Measurements from ENCODE around the gene KIF21A. TPM values are rescaled to one million over a fixed set of nuclear protein-coding genes. Genes with fewer than 3 reads are reported as not detected.

KIF21A gene
- total RNA-seq, 1 donor from 2014 or later: 3.9 TPM

GRCh38 chr12:39402922-39403321 is 40.0 kb downstream of the KIF21A start:
- no peak overlapping the region for H3K27ac Mint-ChIP-seq (ENCODE audit: unreplicated experiment)
- H3K4me3 Mint-ChIP-seq (ENCODE audit: unreplicated experiment): no peak overlapping the region
- H3K9me3 Mint-ChIP-seq (ENCODE audit: unreplicated experiment): no peaks in the 10 kb centered on the region
- TF ChIP-seq CTCF (IDR thresholded peaks at IDR 0.05): no peak
- no peaks in the 10 kb centered on the region for H3K4me1 Mint-ChIP-seq (ENCODE audit: unreplicated experiment)
- DNase-seq (ENCODE audit: extremely low spot score, unreplicated experiment): no peak
- no peaks in the 10 kb centered on the region for H3K36me3 Mint-ChIP-seq (ENCODE audit: unreplicated experiment)
- H3K27me3 Mint-ChIP-seq (ENCODE audit: unreplicated experiment): no peaks in the 10 kb centered on the region

- Mint-ChIP-seq H3K27ac (ENCODE audit: unreplicated experiment) (no peak overlapping the region), H3K9me3 (ENCODE audit: unreplicated experiment) (no peaks in the 10 kb centered on the region), H3K4me1 (ENCODE audit: unreplicated experiment) (no peaks in the 10 kb centered on the region), H3K36me3 (ENCODE audit: unreplicated experiment) (no peaks in the 10 kb centered on the region), H3K27me3 (ENCODE audit: unreplicated experiment) (no peaks in the 10 kb centered on the region), H3K4me3 (ENCODE audit: unreplicated experiment) (no peak overlapping the region)
- no peak for TF ChIP-seq CTCF (IDR thresholded peaks at IDR 0.05)
- no peak for DNase-seq (ENCODE audit: extremely low spot score, unreplicated experiment)
Measured at GRCh38 chr12:39401459-39401858, 41.5 kb downstream of the KIF21A start.

- no peaks in the 10 kb centered on the region for H3K4me1 Mint-ChIP-seq (ENCODE audit: unreplicated experiment)
- no peak overlapping the region for H3K4me3 Mint-ChIP-seq (ENCODE audit: unreplicated experiment)
- no peak for TF ChIP-seq CTCF (IDR thresholded peaks at IDR 0.05)
- no peaks in the 10 kb centered on the region for H3K36me3 Mint-ChIP-seq (ENCODE audit: unreplicated experiment)
- H3K27ac Mint-ChIP-seq (ENCODE audit: unreplicated experiment): no peak overlapping the region
- H3K9me3 Mint-ChIP-seq (ENCODE audit: unreplicated experiment): peaks cover 3% of the 10 kb centered on the region
- DNase-seq (ENCODE audit: extremely low spot score, unreplicated experiment): no peak
- no peaks in the 10 kb centered on the region for H3K27me3 Mint-ChIP-seq (ENCODE audit: unreplicated experiment)
Measured at GRCh38 chr12:39395866-39396265, 47.1 kb downstream of the KIF21A start.

- H3K27ac Mint-ChIP-seq (ENCODE audit: unreplicated experiment): no peak overlapping the region
- no peaks in the 10 kb centered on the region for H3K36me3 Mint-ChIP-seq (ENCODE audit: unreplicated experiment)
- no peak for DNase-seq (ENCODE audit: extremely low spot score, unreplicated experiment)
- no peak overlapping the region for H3K4me3 Mint-ChIP-seq (ENCODE audit: unreplicated experiment)
- TF ChIP-seq CTCF (IDR thresholded peaks at IDR 0.05): no peak
- H3K4me1 Mint-ChIP-seq (ENCODE audit: unreplicated experiment): no peaks in the 10 kb centered on the region
- H3K27me3 Mint-ChIP-seq (ENCODE audit: unreplicated experiment): no peaks in the 10 kb centered on the region
- H3K9me3 Mint-ChIP-seq (ENCODE audit: unreplicated experiment): peaks cover 3% of the 10 kb centered on the region
Measured at GRCh38 chr12:39393890-39394289, 49.0 kb downstream of the KIF21A start.

- no peak for DNase-seq (ENCODE audit: extremely low spot score, unreplicated experiment)
- no peak for TF ChIP-seq CTCF (IDR thresholded peaks at IDR 0.05)
- no peak overlapping the region for H3K27ac Mint-ChIP-seq (ENCODE audit: unreplicated experiment)
- H3K27me3 Mint-ChIP-seq (ENCODE audit: unreplicated experiment): no peaks in the 10 kb centered on the region
- no peaks in the 10 kb centered on the region for H3K4me1 Mint-ChIP-seq (ENCODE audit: unreplicated experiment)
- peaks cover 3% of the 10 kb centered on the region for H3K9me3 Mint-ChIP-seq (ENCODE audit: unreplicated experiment)
- H3K36me3 Mint-ChIP-seq (ENCODE audit: unreplicated experiment): no peaks in the 10 kb centered on the region
- H3K4me3 Mint-ChIP-seq (ENCODE audit: unreplicated experiment): no peak overlapping the region
Measured at GRCh38 chr12:39393179-39393578, 49.7 kb downstream of the KIF21A start.
